Neural cell (in vitro differentiated cells): ENCODE results near the gene SLC4A7. TPM values are rescaled to one million over a fixed set of nuclear protein-coding genes. Genes with fewer than 3 reads are reported as not detected.

Experiments
- H2AFZ ChIP-seq: fragments of 200-600, 300-800 bp; sonication (generic), shearing (Covaris generic); 2 replicates; pipeline ENCODE4 v1.6.0; 2014; ENCODE audit warnings: low read depth, mild to moderate bottlenecking, antibody characterized with exemption, low read length, moderate library complexity
- H3F3A ChIP-seq: fragments of 200-600 bp; shearing (Covaris generic); 2 replicates; pipeline ENCODE4 v1.6.1; 2016; ENCODE audit warnings: mild to moderate bottlenecking, moderate library complexity, mixed read lengths, antibody characterized with exemption, low read length; ENCODE audit not compliant: insufficient read depth, poor library complexity, severe bottlenecking
- H3K27ac ChIP-seq: fragments of 200-600, 300-800 bp; sonication (generic), shearing (Covaris generic); 2 replicates; pipeline ENCODE4 v1.5.1; 2014; ENCODE audit warnings: mild to moderate bottlenecking, low read length, moderate library complexity
- H3K27me3 ChIP-seq: fragments of 300-800, 200-600 bp; sonication (generic), shearing (Covaris generic); 2 replicates; pipeline ENCODE4 v1.6.0; 2014; ENCODE audit warnings: mild to moderate bottlenecking, low read depth, low read length, moderate library complexity; ENCODE audit not compliant: insufficient read depth
- H3K36me3 ChIP-seq: fragments of 300-800, 200-600 bp; sonication (generic), shearing (Covaris generic); 2 replicates; pipeline ENCODE4 v1.5.1; 2014; ENCODE audit warnings: mild to moderate bottlenecking, antibody characterized with exemption, low read length, moderate library complexity; ENCODE audit not compliant: insufficient read depth
- H3K4me2 ChIP-seq: fragments of 300-800, 200-600 bp; sonication (generic), shearing (Covaris generic); 2 replicates; pipeline ENCODE4 v1.6.0; 2014; ENCODE audit warnings: mild to moderate bottlenecking, low read length
- H3K4me3 ChIP-seq: fragments of 300-800, 200-600 bp; sonication (generic), shearing (Covaris generic); 2 replicates; pipeline ENCODE4 v1.5.1; 2014; ENCODE audit warnings: mild to moderate bottlenecking, low read length, moderate library complexity
- H3K79me2 ChIP-seq: fragments of 200-600 bp; shearing (Covaris generic); replicated peaks from 2 replicates; pipeline ENCODE4 v1.6.0; 2014; ENCODE audit warnings: mild to moderate bottlenecking, low read length, moderate library complexity; ENCODE audit not compliant: insufficient read depth
- H3K9ac ChIP-seq: fragments of 300-800, 200-600 bp; sonication (generic), shearing (Covaris generic); 2 replicates; pipeline ENCODE4 v1.6.1; 2016; ENCODE audit warnings: mild to moderate bottlenecking, low read length, mixed read lengths
- H3K9me2 ChIP-seq: fragments of 200-600 bp; shearing (Covaris generic); 2 replicates; pipeline ENCODE4 v1.6.1; 2016; ENCODE audit warnings: mild to moderate bottlenecking, low read length, mixed read lengths; ENCODE audit not compliant: insufficient read depth
- H3K9me3 ChIP-seq: fragments of 200-600, 300-800 bp; sonication (generic), shearing (Covaris generic); 2 replicates; pipeline ENCODE4 v1.6.1; 2016; ENCODE audit warnings: mild to moderate bottlenecking, mixed run types, low read length, moderate library complexity, mixed read lengths
- H4K20me1 ChIP-seq: fragments of 200-600 bp; shearing (Covaris generic); 2 replicates; pipeline ENCODE4 v1.6.1; 2016; ENCODE audit warnings: mild to moderate bottlenecking, mixed run types; ENCODE audit not compliant: insufficient read depth
- CTCF ChIP-seq: fragments of 450-650 bp; IDR thresholded peaks from 2 replicates; pipeline ENCODE4 v1.5.1; 2014; ENCODE audit warnings: antibody characterized with exemption, mild to moderate bottlenecking, moderate library complexity; ENCODE audit not compliant: poor library complexity, severe bottlenecking
- EP300 ChIP-seq: fragments of 450-650 bp; conservative IDR thresholded peaks from 2 replicates; pipeline ENCODE4 v1.6.1; 2014; ENCODE audit warnings: antibody characterized with exemption, mild to moderate bottlenecking, moderate library complexity; ENCODE audit not compliant: poor library complexity, severe bottlenecking
- EZH2 ChIP-seq: fragments of 200-600, 300-800 bp; shearing (Covaris generic), sonication (generic); IDR thresholded peaks from 2 replicates; pipeline ENCODE4 v1.6.1; 2014; ENCODE audit warnings: antibody characterized with exemption, low read length, borderline replicate concordance, mild to moderate bottlenecking; ENCODE audit not compliant: insufficient read depth, poor library complexity, severe bottlenecking
- MXI1 ChIP-seq: fragments of 450-650 bp; conservative IDR thresholded peaks from 2 replicates; pipeline ENCODE4 v1.6.1; 2014; ENCODE audit warnings: antibody characterized with exemption, mild to moderate bottlenecking; ENCODE audit not compliant: poor library complexity, severe bottlenecking
- POLR2AphosphoS5 ChIP-seq: IDR thresholded peaks from 2 replicates; pipeline ENCODE4 v1.6.1; 2012
- RAD21 ChIP-seq: fragments of 450-650 bp; conservative IDR thresholded peaks from 2 replicates; pipeline ENCODE4 v1.6.1; 2014; ENCODE audit warnings: antibody characterized with exemption, mild to moderate bottlenecking, moderate library complexity
- REST ChIP-seq: IDR thresholded peaks from 2 replicates; pipeline ENCODE4 v1.6.1; 2012; ENCODE audit warnings: borderline replicate concordance
- SMC3 ChIP-seq: fragments of 450-650 bp; conservative IDR thresholded peaks from 2 replicates; pipeline ENCODE4 v1.6.1; 2014; ENCODE audit warnings: antibody characterized with exemption, mild to moderate bottlenecking, moderate library complexity; ENCODE audit not compliant: poor library complexity
- TAF1 ChIP-seq: IDR thresholded peaks from 2 replicates; pipeline ENCODE4 v1.6.1; 2012; ENCODE audit warnings: low read depth
- polyA minus RNA-seq: library from RNA; depleted of rRNA, polyadenylated mRNA; stranded (reverse); fragments of >200 nt; gene quantifications from 2 replicates; pipeline ENCODE4 v1.2.3, GENCODE V29; 2014
- polyA plus RNA-seq: library from polyadenylated mRNA; depleted of rRNA; stranded (reverse); fragments of >200 nt; gene quantifications from 2 replicates; pipeline ENCODE4 v1.2.3, GENCODE V29; 2014

The SLC4A7 gene
- polyA plus RNA-seq, result 88.9 and 96.9 TPM in 2 replicates
- polyA minus RNA-seq, result 300 and 339 TPM in 2 replicates

GRCh38 chr3:27484015-27484844, at the start of gene SLC4A7:
TSS of gene SLC4A7 (minus strand) at chr3:27484384. CDS start at chr3:27484126, 258 bp downstream.
- Histone ChIP-seq H3K9ac (peak within 1 kb of the TSS; percentile 89), H2AFZ (peak within 1 kb of the TSS; percentile 85), H4K20me1 (no peaks in the 10 kb centered on the region), H3F3A (no peaks in the 10 kb centered on the region), H3K27ac (peak within 1 kb of the TSS; percentile 77), H3K27me3 (no peaks in the 10 kb centered on the region), H3K36me3 (no peaks in the 10 kb centered on the region), H3K4me3 (peak within 1 kb of the TSS; percentile 95), H3K79me2 (peaks cover 37% of the 10 kb centered on the region), H3K9me3 (no peaks in the 10 kb centered on the region), H3K4me2 (peak within 1 kb of the TSS; percentile 87), H3K9me2 (no peaks in the 10 kb centered on the region)
- TF ChIP-seq RAD21 (peak; percentile 26), REST (peak; percentile 84), EP300 (peak; percentile 65), CTCF (peak; percentile 9), SMC3 (peak; percentile 16), EZH2 (no peak), POLR2AphosphoS5 (peak; percentile 98), TAF1 (peak; percentile 97), MXI1 (peak; percentile 89)

GRCh38 chr3:27533261-27533607, 49.0 kb upstream of the SLC4A7 start:
- H3K9me2 ChIP-seq, result no peaks in the 10 kb centered on the region
- no peak overlapping the region for H3K27ac ChIP-seq
- H3K27me3 ChIP-seq, result no peaks in the 10 kb centered on the region
- H3K4me3 ChIP-seq, result no peak overlapping the region
- no peaks in the 10 kb centered on the region for H3F3A ChIP-seq
- H3K9ac ChIP-seq, result no peak overlapping the region
- no peak overlapping the region for H2AFZ ChIP-seq
- H3K4me2 ChIP-seq, result no peak overlapping the region
- no peaks in the 10 kb centered on the region for H3K9me3 ChIP-seq
- H3K36me3 ChIP-seq, result no peaks in the 10 kb centered on the region
- no peaks in the 10 kb centered on the region for H3K79me2 ChIP-seq
- H4K20me1 ChIP-seq, result no peaks in the 10 kb centered on the region
- TF ChIP-seq EP300, result no peak
- no peak for TF ChIP-seq REST
- TF ChIP-seq TAF1, result no peak
- TF ChIP-seq RAD21, result no peak
- no peak for TF ChIP-seq MXI1
- TF ChIP-seq POLR2AphosphoS5, result no peak
- TF ChIP-seq SMC3, result no peak
- TF ChIP-seq EZH2, result no peak
- TF ChIP-seq CTCF, result no peak
